RPMI7951 (cell line): ENCODE results near the gene OR6C75. TPM values are rescaled to one million over a fixed set of nuclear protein-coding genes. Genes with fewer than 3 reads are reported as not detected.

Experiments
- total RNA-seq: library from RNA; depleted of rRNA; stranded (reverse); fragments of >200 nt; shearing (Covaris generic); gene quantifications from 2 replicates; pipeline ENCODE4 v1.2.3, GENCODE V29; 2014; rRNA removed

The OR6C75 gene
- total RNA-seq, 1 experiment from 2014 or later, result not detected

Other genes with a start within 250 kb of the OR6C75 start
- not detected in 2 replicates for gene OR9K2, start 236.6 kb upstream of the OR6C75 start, total RNA-seq
- not detected in 2 replicates for gene OR10A7, start 141.9 kb upstream of the OR6C75 start, total RNA-seq
- gene OR6C74, start 118.4 kb upstream of the OR6C75 start, total RNA-seq, result not detected in 2 replicates
- gene OR6C6, start 66.4 kb upstream of the OR6C75 start, total RNA-seq, result not detected in 2 replicates
- gene OR6C1, start 48.6 kb upstream of the OR6C75 start, total RNA-seq, result not detected in 2 replicates
- gene OR6C3, start 32.2 kb upstream of the OR6C75 start, total RNA-seq, result not detected in 2 replicates
- gene OR6C65, start 37.6 kb downstream of the OR6C75 start, total RNA-seq, result not detected in 2 replicates
- not detected in 2 replicates for gene OR6C76, start 63.3 kb downstream of the OR6C75 start, total RNA-seq
- not detected in 2 replicates for gene OR6C2, start 81.1 kb downstream of the OR6C75 start, total RNA-seq
- gene OR6C70, start 107.2 kb downstream of the OR6C75 start, total RNA-seq, result not detected in 2 replicates
- gene OR6C68, start 129.4 kb downstream of the OR6C75 start, total RNA-seq, result not detected in 2 replicates
- not detected in 2 replicates for gene OR6C4, start 186.6 kb downstream of the OR6C75 start, total RNA-seq
- gene OR2AP1, start 209.5 kb downstream of the OR6C75 start, total RNA-seq, result not detected in 2 replicates